Stimulated activated CD8-positive, alpha-beta memory T cell treated with anti-CD3 and anti-CD28 coated beads, Interleukin-7, amount 100 ng/mL, for 4 hours (primary cell): ENCODE data around the gene TMEM97.
"Not testable (repeated sequence)": the region's sequence is repeated elsewhere in the genome, so short reads cannot be mapped to it uniquely, and the experiment has no call there.

Experiments
- DNase-seq, 2 donors: peaks; one replicate each; pipeline ENCODE4 v3.0.0-alpha.2; 2020; ENCODE audit warnings: low read depth in 2 of 2

Gene TMEM97

GRCh38 chr17:28338056-28338768 lies 19.2 kb downstream of the TMEM97 start:
- DNase-seq: no peak

- not testable (repeated sequence) for DNase-seq
These were observed 19.8 kb downstream of the TMEM97 start for GRCh38 chr17:28338769-28339212.

- DNase-seq: no peak
These were observed 20.4 kb downstream of the TMEM97 start for GRCh38 chr17:28339431-28339830.

GRCh38 chr17:28340374-28340773 lies 21.4 kb downstream of the TMEM97 start:
- DNase-seq: no peak

GRCh38 chr17:28341516-28341915 lies 22.5 kb downstream of the TMEM97 start:
- DNase-seq: no peak

- no peak for DNase-seq
These were observed 23.3 kb downstream of the TMEM97 start for GRCh38 chr17:28342313-28342712.

GRCh38 chr17:28343491-28343932 lies 24.5 kb downstream of the TMEM97 start:
- no peak for DNase-seq

- DNase-seq: no peak
These were observed 25.0 kb downstream of the TMEM97 start for GRCh38 chr17:28344011-28344410.

- no peak for DNase-seq
These were observed 25.5 kb downstream of the TMEM97 start for GRCh38 chr17:28344435-28344901.

GRCh38 chr17:28345419-28346198 lies 26.6 kb downstream of the TMEM97 start:
- DNase-seq: no peak

- no peak for DNase-seq
These were observed 27.2 kb downstream of the TMEM97 start for GRCh38 chr17:28346199-28346580.

GRCh38 chr17:28346746-28347246 lies 27.8 kb downstream of the TMEM97 start:
- DNase-seq: no peak

GRCh38 chr17:28347261-28347891 lies 28.4 kb downstream of the TMEM97 start:
- no peak for DNase-seq

GRCh38 chr17:28348979-28349378 lies 30.0 kb downstream of the TMEM97 start:
- DNase-seq: no peak

GRCh38 chr17:28350271-28350670 lies 31.3 kb downstream of the TMEM97 start:
- no peak for DNase-seq

GRCh38 chr17:28357061-28357900 lies 38.3 kb downstream of the TMEM97 start, which contains the start of gene POLDIP2:
POLDIP2 (minus strand) TSS chr17:28357527; CDS start chr17:28357448, 79 bp downstream.
- DNase-seq: peak; percentile 89 to 95

GRCh38 chr17:28357901-28358197 lies 38.8 kb downstream of the TMEM97 start:
- no peak for DNase-seq

- DNase-seq: no peak
These were observed 44.2 kb downstream of the TMEM97 start for GRCh38 chr17:28363186-28363585.

- no peak for DNase-seq
These were observed 45.0 kb downstream of the TMEM97 start for GRCh38 chr17:28363776-28364650.

- no peak for DNase-seq
These were observed 45.8 kb downstream of the TMEM97 start, which contains the start of gene SEBOX for GRCh38 chr17:28364665-28365363. SEBOX (minus strand) TSS chr17:28365199; CDS start chr17:28365151, 48 bp downstream.
